Neural cell (in vitro differentiated cells): ENCODE results near the gene TRIM23. TPM values are rescaled to one million over a fixed set of nuclear protein-coding genes. Genes with fewer than 3 reads are reported as not detected.
A peak's percentile ranks its signal among the peaks of the same experiment; 100 is the strongest.
"Not testable (repeated sequence)": the region's sequence is repeated elsewhere in the genome, so short reads cannot be mapped to it uniquely, and the experiment has no call there.

ENCODE experiments used
- H2AFZ ChIP-seq: fragments of 200-600, 300-800 bp; sonication (generic), shearing (Covaris generic); 2 replicates; pipeline ENCODE4 v1.6.0; 2014; ENCODE audit warnings: low read depth, mild to moderate bottlenecking, antibody characterized with exemption, low read length, moderate library complexity
- H3F3A ChIP-seq: fragments of 200-600 bp; shearing (Covaris generic); 2 replicates; pipeline ENCODE4 v1.6.1; 2016; ENCODE audit warnings: mild to moderate bottlenecking, moderate library complexity, mixed read lengths, antibody characterized with exemption, low read length; ENCODE audit not compliant: insufficient read depth, poor library complexity, severe bottlenecking
- H3K27ac ChIP-seq: fragments of 200-600, 300-800 bp; sonication (generic), shearing (Covaris generic); 2 replicates; pipeline ENCODE4 v1.5.1; 2014; ENCODE audit warnings: mild to moderate bottlenecking, low read length, moderate library complexity
- H3K27me3 ChIP-seq: fragments of 300-800, 200-600 bp; sonication (generic), shearing (Covaris generic); 2 replicates; pipeline ENCODE4 v1.6.0; 2014; ENCODE audit warnings: mild to moderate bottlenecking, low read depth, low read length, moderate library complexity; ENCODE audit not compliant: insufficient read depth
- H3K36me3 ChIP-seq: fragments of 300-800, 200-600 bp; sonication (generic), shearing (Covaris generic); 2 replicates; pipeline ENCODE4 v1.5.1; 2014; ENCODE audit warnings: mild to moderate bottlenecking, antibody characterized with exemption, low read length, moderate library complexity; ENCODE audit not compliant: insufficient read depth
- H3K4me2 ChIP-seq: fragments of 300-800, 200-600 bp; sonication (generic), shearing (Covaris generic); 2 replicates; pipeline ENCODE4 v1.6.0; 2014; ENCODE audit warnings: mild to moderate bottlenecking, low read length
- H3K4me3 ChIP-seq: fragments of 300-800, 200-600 bp; sonication (generic), shearing (Covaris generic); 2 replicates; pipeline ENCODE4 v1.5.1; 2014; ENCODE audit warnings: mild to moderate bottlenecking, low read length, moderate library complexity
- H3K79me2 ChIP-seq: fragments of 200-600 bp; shearing (Covaris generic); replicated peaks from 2 replicates; pipeline ENCODE4 v1.6.0; 2014; ENCODE audit warnings: mild to moderate bottlenecking, low read length, moderate library complexity; ENCODE audit not compliant: insufficient read depth
- H3K9ac ChIP-seq: fragments of 300-800, 200-600 bp; sonication (generic), shearing (Covaris generic); 2 replicates; pipeline ENCODE4 v1.6.1; 2016; ENCODE audit warnings: mild to moderate bottlenecking, low read length, mixed read lengths
- H3K9me2 ChIP-seq: fragments of 200-600 bp; shearing (Covaris generic); 2 replicates; pipeline ENCODE4 v1.6.1; 2016; ENCODE audit warnings: mild to moderate bottlenecking, low read length, mixed read lengths; ENCODE audit not compliant: insufficient read depth
- H3K9me3 ChIP-seq: fragments of 200-600, 300-800 bp; sonication (generic), shearing (Covaris generic); 2 replicates; pipeline ENCODE4 v1.6.1; 2016; ENCODE audit warnings: mild to moderate bottlenecking, mixed run types, low read length, moderate library complexity, mixed read lengths
- H4K20me1 ChIP-seq: fragments of 200-600 bp; shearing (Covaris generic); 2 replicates; pipeline ENCODE4 v1.6.1; 2016; ENCODE audit warnings: mild to moderate bottlenecking, mixed run types; ENCODE audit not compliant: insufficient read depth
- EP300 ChIP-seq: fragments of 450-650 bp; conservative IDR thresholded peaks from 2 replicates; pipeline ENCODE4 v1.6.1; 2014; ENCODE audit warnings: antibody characterized with exemption, mild to moderate bottlenecking, moderate library complexity; ENCODE audit not compliant: poor library complexity, severe bottlenecking
- EZH2 ChIP-seq: fragments of 200-600, 300-800 bp; shearing (Covaris generic), sonication (generic); IDR thresholded peaks from 2 replicates; pipeline ENCODE4 v1.6.1; 2014; ENCODE audit warnings: antibody characterized with exemption, low read length, borderline replicate concordance, mild to moderate bottlenecking; ENCODE audit not compliant: insufficient read depth, poor library complexity, severe bottlenecking
- MXI1 ChIP-seq: fragments of 450-650 bp; conservative IDR thresholded peaks from 2 replicates; pipeline ENCODE4 v1.6.1; 2014; ENCODE audit warnings: antibody characterized with exemption, mild to moderate bottlenecking; ENCODE audit not compliant: poor library complexity, severe bottlenecking
- POLR2AphosphoS5 ChIP-seq: IDR thresholded peaks from 2 replicates; pipeline ENCODE4 v1.6.1; 2012
- RAD21 ChIP-seq: fragments of 450-650 bp; conservative IDR thresholded peaks from 2 replicates; pipeline ENCODE4 v1.6.1; 2014; ENCODE audit warnings: antibody characterized with exemption, mild to moderate bottlenecking, moderate library complexity
- SMC3 ChIP-seq: fragments of 450-650 bp; conservative IDR thresholded peaks from 2 replicates; pipeline ENCODE4 v1.6.1; 2014; ENCODE audit warnings: antibody characterized with exemption, mild to moderate bottlenecking, moderate library complexity; ENCODE audit not compliant: poor library complexity
- TAF1 ChIP-seq: IDR thresholded peaks from 2 replicates; pipeline ENCODE4 v1.6.1; 2012; ENCODE audit warnings: low read depth
- polyA plus RNA-seq: library from polyadenylated mRNA; depleted of rRNA; stranded (reverse); fragments of >200 nt; gene quantifications from 2 replicates; pipeline ENCODE4 v1.2.3, GENCODE V29; 2014
- TF ChIP-seq, protein P1 (sequence below): IDR thresholded peaks from 2 replicates; pipeline ENCODE4 v1.6.1; 2012; ENCODE audit warnings: borderline replicate concordance
- TF ChIP-seq, protein P2 (sequence below): fragments of 450-650 bp; IDR thresholded peaks from 2 replicates; pipeline ENCODE4 v1.5.1; 2014; ENCODE audit warnings: antibody characterized with exemption, mild to moderate bottlenecking, moderate library complexity; ENCODE audit not compliant: poor library complexity, severe bottlenecking

TRIM23 gene
- polyA plus RNA-seq, 1 donor from 2014 or later = 29.0 TPM

DNA sequence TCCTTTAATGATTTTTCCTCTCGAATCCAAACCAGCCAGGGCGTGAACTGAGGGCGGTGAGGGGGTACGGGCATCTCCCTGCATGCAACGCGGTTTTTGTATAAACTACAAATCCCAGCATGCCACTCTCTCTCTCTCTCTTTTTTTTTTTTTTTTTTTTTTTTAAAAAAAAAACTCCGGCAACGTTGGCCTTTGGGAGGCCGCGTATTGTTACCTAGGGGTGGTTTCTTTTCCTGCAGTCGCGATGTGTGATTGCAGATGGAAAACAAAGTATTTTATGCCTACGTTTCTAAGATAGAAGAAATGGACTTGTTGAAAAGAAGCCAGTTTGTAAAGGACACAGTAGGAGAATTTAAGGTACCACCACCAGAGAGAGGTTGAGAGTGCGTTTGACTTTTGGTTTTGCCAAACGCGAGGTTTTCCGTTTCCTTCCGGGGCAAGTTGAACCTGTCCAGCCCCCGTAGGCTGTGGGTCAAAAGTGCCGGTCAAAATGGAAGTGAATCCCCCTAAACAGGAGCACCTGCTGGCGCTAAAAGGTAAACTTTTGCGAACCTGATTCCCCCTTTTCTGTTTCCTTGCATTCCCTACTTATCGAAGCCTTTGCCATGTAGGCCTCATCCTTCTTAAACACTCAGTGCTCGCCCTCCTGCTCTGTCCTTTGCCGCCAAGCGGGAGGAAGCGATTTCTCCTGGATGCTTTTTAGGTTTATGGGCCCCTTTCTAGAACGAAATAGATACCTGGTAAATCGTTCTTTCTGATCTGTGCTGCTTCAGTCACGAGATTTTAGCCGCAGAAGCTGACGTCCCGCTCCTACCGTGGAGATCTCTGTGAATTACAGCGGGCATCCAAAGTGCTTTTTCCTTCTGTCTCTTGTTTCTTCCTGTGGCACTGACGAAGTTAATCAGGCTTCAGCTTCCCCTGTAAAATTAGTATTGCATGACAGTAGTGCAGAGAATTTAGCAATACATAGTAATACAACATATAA is 730 bp upstream of the TRIM23 start, which contains the start of the genes SHLD3 and TRAPPC13:
TSS of gene SHLD3 (plus strand) at position 457 of the 985 bp plus-strand sequence. CDS start 4,561 bp downstream, outside the sequence.
TSS of gene TRAPPC13 (plus strand) at position 457 of the 985 bp plus-strand sequence. CDS start at position 491, 34 bp downstream.
- TF ChIP-seq MXI1 = peak; percentile 51
- peak; percentile 30 for TF ChIP-seq TAF1
- TF ChIP-seq, protein P1, sequence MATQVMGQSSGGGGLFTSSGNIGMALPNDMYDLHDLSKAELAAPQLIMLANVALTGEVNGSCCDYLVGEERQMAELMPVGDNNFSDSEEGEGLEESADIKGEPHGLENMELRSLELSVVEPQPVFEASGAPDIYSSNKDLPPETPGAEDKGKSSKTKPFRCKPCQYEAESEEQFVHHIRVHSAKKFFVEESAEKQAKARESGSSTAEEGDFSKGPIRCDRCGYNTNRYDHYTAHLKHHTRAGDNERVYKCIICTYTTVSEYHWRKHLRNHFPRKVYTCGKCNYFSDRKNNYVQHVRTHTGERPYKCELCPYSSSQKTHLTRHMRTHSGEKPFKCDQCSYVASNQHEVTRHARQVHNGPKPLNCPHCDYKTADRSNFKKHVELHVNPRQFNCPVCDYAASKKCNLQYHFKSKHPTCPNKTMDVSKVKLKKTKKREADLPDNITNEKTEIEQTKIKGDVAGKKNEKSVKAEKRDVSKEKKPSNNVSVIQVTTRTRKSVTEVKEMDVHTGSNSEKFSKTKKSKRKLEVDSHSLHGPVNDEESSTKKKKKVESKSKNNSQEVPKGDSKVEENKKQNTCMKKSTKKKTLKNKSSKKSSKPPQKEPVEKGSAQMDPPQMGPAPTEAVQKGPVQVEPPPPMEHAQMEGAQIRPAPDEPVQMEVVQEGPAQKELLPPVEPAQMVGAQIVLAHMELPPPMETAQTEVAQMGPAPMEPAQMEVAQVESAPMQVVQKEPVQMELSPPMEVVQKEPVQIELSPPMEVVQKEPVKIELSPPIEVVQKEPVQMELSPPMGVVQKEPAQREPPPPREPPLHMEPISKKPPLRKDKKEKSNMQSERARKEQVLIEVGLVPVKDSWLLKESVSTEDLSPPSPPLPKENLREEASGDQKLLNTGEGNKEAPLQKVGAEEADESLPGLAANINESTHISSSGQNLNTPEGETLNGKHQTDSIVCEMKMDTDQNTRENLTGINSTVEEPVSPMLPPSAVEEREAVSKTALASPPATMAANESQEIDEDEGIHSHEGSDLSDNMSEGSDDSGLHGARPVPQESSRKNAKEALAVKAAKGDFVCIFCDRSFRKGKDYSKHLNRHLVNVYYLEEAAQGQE = peak; percentile 81
- no peak for TF ChIP-seq RAD21
- TF ChIP-seq SMC3 = no peak
- no peak for TF ChIP-seq EP300
- TF ChIP-seq, protein P2, sequence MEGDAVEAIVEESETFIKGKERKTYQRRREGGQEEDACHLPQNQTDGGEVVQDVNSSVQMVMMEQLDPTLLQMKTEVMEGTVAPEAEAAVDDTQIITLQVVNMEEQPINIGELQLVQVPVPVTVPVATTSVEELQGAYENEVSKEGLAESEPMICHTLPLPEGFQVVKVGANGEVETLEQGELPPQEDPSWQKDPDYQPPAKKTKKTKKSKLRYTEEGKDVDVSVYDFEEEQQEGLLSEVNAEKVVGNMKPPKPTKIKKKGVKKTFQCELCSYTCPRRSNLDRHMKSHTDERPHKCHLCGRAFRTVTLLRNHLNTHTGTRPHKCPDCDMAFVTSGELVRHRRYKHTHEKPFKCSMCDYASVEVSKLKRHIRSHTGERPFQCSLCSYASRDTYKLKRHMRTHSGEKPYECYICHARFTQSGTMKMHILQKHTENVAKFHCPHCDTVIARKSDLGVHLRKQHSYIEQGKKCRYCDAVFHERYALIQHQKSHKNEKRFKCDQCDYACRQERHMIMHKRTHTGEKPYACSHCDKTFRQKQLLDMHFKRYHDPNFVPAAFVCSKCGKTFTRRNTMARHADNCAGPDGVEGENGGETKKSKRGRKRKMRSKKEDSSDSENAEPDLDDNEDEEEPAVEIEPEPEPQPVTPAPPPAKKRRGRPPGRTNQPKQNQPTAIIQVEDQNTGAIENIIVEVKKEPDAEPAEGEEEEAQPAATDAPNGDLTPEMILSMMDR = no peak
- peak; percentile 46 for TF ChIP-seq POLR2AphosphoS5
- no peak for TF ChIP-seq EZH2
- peak within 1 kb of the TSS; percentile 98 for H3K4me3 ChIP-seq
- H2AFZ ChIP-seq = peak within 1 kb of the TSS; percentile 98
- H3K9me2 ChIP-seq = no peaks in the 10 kb centered on the region
- peak within 1 kb of the TSS; percentile 93 for H3K27ac ChIP-seq
- no peaks in the 10 kb centered on the region for H3K36me3 ChIP-seq
- no peaks in the 10 kb centered on the region for H3K27me3 ChIP-seq
- H3F3A ChIP-seq = peaks cover 4% of the 10 kb centered on the region
- H4K20me1 ChIP-seq = no peaks in the 10 kb centered on the region
- no peaks in the 10 kb centered on the region for H3K9me3 ChIP-seq
- peaks cover 84% of the 10 kb centered on the region for H3K79me2 ChIP-seq
- H3K4me2 ChIP-seq = peak within 1 kb of the TSS; percentile 99
- H3K9ac ChIP-seq = peak within 1 kb of the TSS; percentile 97

DNA sequence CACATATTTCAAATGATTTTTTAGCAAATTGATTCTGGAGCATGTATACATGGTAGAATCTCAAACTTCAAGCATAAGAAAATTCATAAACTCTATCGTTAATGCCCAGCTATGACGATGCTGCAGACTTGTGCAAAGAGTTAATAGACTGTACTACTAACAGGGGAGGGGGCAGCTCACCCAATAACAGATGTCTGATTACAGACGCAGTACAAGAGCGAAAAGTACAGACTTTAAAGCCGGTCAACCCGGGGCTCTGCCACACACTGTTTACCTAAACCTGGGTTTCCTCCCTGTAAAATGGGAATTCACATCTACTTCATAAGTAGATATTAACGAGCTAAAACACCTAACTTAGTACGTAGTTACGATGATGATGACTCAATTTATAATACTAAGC is 651 bp downstream of the TRIM23 start:
- H3F3A ChIP-seq = peaks cover 4% of the 10 kb centered on the region
- H3K9ac ChIP-seq = peak overlapping the region; percentile 97
- peaks cover 83% of the 10 kb centered on the region for H3K79me2 ChIP-seq
- no peaks in the 10 kb centered on the region for H4K20me1 ChIP-seq
- H3K4me2 ChIP-seq = peak overlapping the region; percentile 75
- no peaks in the 10 kb centered on the region for H3K27me3 ChIP-seq
- no peaks in the 10 kb centered on the region for H3K36me3 ChIP-seq
- H3K4me3 ChIP-seq = peak overlapping the region; percentile 98
- H3K9me3 ChIP-seq = no peaks in the 10 kb centered on the region
- peak overlapping the region; percentile 93 for H2AFZ ChIP-seq
- no peak for TF ChIP-seq EP300
- TF ChIP-seq TAF1 = no peak
- TF ChIP-seq MXI1 = no peak
- TF ChIP-seq, protein P2 = no peak
- H3K9me2 ChIP-seq = no peaks in the 10 kb centered on the region
- H3K27ac ChIP-seq = peak overlapping the region; percentile 93

DNA sequence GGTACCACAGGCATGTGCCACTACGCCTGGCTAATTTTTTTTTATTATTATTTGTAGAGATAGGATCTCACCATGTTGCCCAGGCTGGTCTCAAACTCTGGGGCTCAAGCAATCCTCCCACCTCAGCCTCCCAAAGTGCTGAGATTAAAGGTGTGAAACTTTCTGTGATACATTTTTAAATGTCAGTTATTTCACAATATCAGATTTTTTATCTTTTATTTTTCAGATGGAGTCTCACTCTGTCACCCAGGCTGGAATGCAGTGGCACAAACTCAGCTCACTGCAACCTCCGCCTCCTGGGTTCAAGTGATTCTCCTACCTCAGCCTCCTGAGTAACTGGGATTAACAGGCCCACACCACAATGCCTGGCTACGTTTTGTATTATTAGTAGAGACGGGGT is 2.2 kb downstream of the TRIM23 start:
- not testable (repeated sequence) for H3K27me3 ChIP-seq, H3K9me3 ChIP-seq, H2AFZ ChIP-seq, H3K4me2 ChIP-seq, H3F3A ChIP-seq, H3K36me3 ChIP-seq, H3K27ac ChIP-seq, H4K20me1 ChIP-seq, H3K9me2 ChIP-seq, H3K9ac ChIP-seq
- Histone ChIP-seq H3K4me3 (peak overlapping the region; percentile 98), H3K79me2 (peaks cover 78% of the 10 kb centered on the region)
